HEK293T (cell line): ENCODE results near the gene INHBE.

Experiments
- CTCF ChIA-PET: fragments of 350-600 bp; formaldehyde crosslinking; extraction: SDS; loops from one replicate; lab custom pipeline; 2021; ENCODE audit warnings: antibody characterized with exemption, inconsistent platforms; lab: Yijun Ruan, JAX
- POLR2A ChIA-PET: fragments of 350-600 bp; formaldehyde crosslinking; extraction: SDS; loops from one replicate; lab custom pipeline; 2020; ENCODE audit warnings: antibody characterized with exemption, inconsistent platforms; lab: Yijun Ruan, JAX
- DNase-seq: peaks from one replicate; pipeline ENCODE4 v3.0.0; 2012; ENCODE audit warnings: mixed read lengths; ENCODE audit errors: extremely low spot score
- ARNT ChIP-seq: fragments of 450-650 bp; IDR thresholded peaks from 2 replicates; pipeline ENCODE4 v1.6.1; 2017; ENCODE audit warnings: mild to moderate bottlenecking
- BHLHE40 ChIP-seq: fragments of 450-650 bp; IDR thresholded peaks from 2 replicates; pipeline ENCODE4 v1.6.1; 2016; ENCODE audit warnings: mild to moderate bottlenecking, moderate library complexity, borderline replicate concordance
- CTBP1 ChIP-seq: fragments of 450-650 bp; IDR thresholded peaks from 2 replicates; pipeline ENCODE4 v1.6.1; 2016; ENCODE audit warnings: borderline replicate concordance
- ELF4 ChIP-seq: fragments of 450-650 bp; IDR thresholded peaks from 2 replicates; pipeline ENCODE4 v1.6.1; 2017; ENCODE audit warnings: antibody characterized with exemption
- FOXA1 ChIP-seq: fragments of 450-650 bp; IDR thresholded peaks from 2 replicates; pipeline ENCODE4 v1.6.1; 2016; ENCODE audit warnings: mild to moderate bottlenecking
- FOXK2 ChIP-seq: fragments of 450-650 bp; IDR thresholded peaks from 2 replicates; pipeline ENCODE4 v1.6.1; 2016; ENCODE audit warnings: mild to moderate bottlenecking
- FOXM1 ChIP-seq: fragments of 450-650 bp; IDR thresholded peaks from 2 replicates; pipeline ENCODE4 v1.6.1; 2017; ENCODE audit warnings: mild to moderate bottlenecking, borderline replicate concordance
- HDGF ChIP-seq: fragments of 450-650 bp; IDR thresholded peaks from 2 replicates; pipeline ENCODE4 v1.6.1; 2017; ENCODE audit warnings: antibody characterized with exemption, borderline replicate concordance
- L3MBTL2 ChIP-seq: fragments of 450-650 bp; conservative IDR thresholded peaks from 2 replicates; pipeline ENCODE4 v1.6.1; 2016; ENCODE audit warnings: mild to moderate bottlenecking
- LEF1 ChIP-seq: fragments of 450-650 bp; IDR thresholded peaks from 2 replicates; pipeline ENCODE4 v1.6.1; 2017; ENCODE audit warnings: mild to moderate bottlenecking, borderline replicate concordance
- NFRKB ChIP-seq: fragments of 450-650 bp; IDR thresholded peaks from 2 replicates; pipeline ENCODE4 v1.6.1; 2016; ENCODE audit warnings: mild to moderate bottlenecking, moderate library complexity
- PKNOX1 ChIP-seq: fragments of 450-650 bp; IDR thresholded peaks from 2 replicates; pipeline ENCODE4 v1.6.1; 2016
- SP1 ChIP-seq: fragments of 450-650 bp; IDR thresholded peaks from 2 replicates; pipeline ENCODE4 v1.6.1; 2017
- SUZ12 ChIP-seq: fragments of 450-650 bp; IDR thresholded peaks from 2 replicates; pipeline ENCODE4 v1.6.1; 2016; ENCODE audit warnings: mild to moderate bottlenecking
- TARDBP ChIP-seq: fragments of 450-650 bp; IDR thresholded peaks from 2 replicates; pipeline ENCODE4 v1.6.1; 2016
- ZNF384 ChIP-seq: fragments of 450-650 bp; IDR thresholded peaks from 2 replicates; pipeline ENCODE4 v1.6.1; 2016

INHBE gene

GRCh38 chr12:57446292-57446960 lies 8.7 kb upstream of the INHBE start:
- no peak for DNase-seq
- ChIA-PET CTCF (interaction anchor here (0.5 kb wide), 1 partner anchor 31 kb away, joined by 3 read pairs; no protein-coding TSS in a partner anchor), POLR2A (interaction anchor here (2.7 kb wide), 1 partner anchor 9 kb away, joined by 8 read pairs; the partner anchor contains the start of gene INHBE)
- TF ChIP-seq ARNT = no peak
- TF ChIP-seq NFRKB = no peak
- TF ChIP-seq ELF4 = no peak
- no peak for TF ChIP-seq ZNF384
- no peak for TF ChIP-seq FOXM1
- TF ChIP-seq TARDBP = no peak
- no peak for TF ChIP-seq L3MBTL2
- no peak for TF ChIP-seq PKNOX1
- no peak for TF ChIP-seq SP1
- no peak for TF ChIP-seq BHLHE40
- no peak for TF ChIP-seq SUZ12
- TF ChIP-seq HDGF = no peak
- TF ChIP-seq FOXA1 = no peak
- TF ChIP-seq CTBP1 = no peak
- TF ChIP-seq FOXK2 = no peak
- no peak for TF ChIP-seq LEF1

- CTCF ChIA-PET = no interaction called here
- POLR2A ChIA-PET = no interaction called here
- DNase-seq = no peak
- no peak for TF ChIP-seq ZNF384
- TF ChIP-seq ARNT = no peak
- no peak for TF ChIP-seq L3MBTL2
- TF ChIP-seq HDGF = no peak
- no peak for TF ChIP-seq NFRKB
- no peak for TF ChIP-seq ELF4
- TF ChIP-seq FOXK2 = no peak
- TF ChIP-seq FOXA1 = no peak
- TF ChIP-seq LEF1 = no peak
- TF ChIP-seq TARDBP = no peak
Measured at GRCh38 chr12:57448669-57449068, 6.4 kb upstream of the INHBE start.

GRCh38 chr12:57449375-57449774 lies 5.7 kb upstream of the INHBE start:
- ChIA-PET POLR2A (no interaction called here), CTCF (no interaction called here)
- TF ChIP-seq FOXK2 = no peak
- no peak for TF ChIP-seq ARNT
- no peak for TF ChIP-seq SP1
- TF ChIP-seq SUZ12 = no peak
- TF ChIP-seq ELF4 = no peak
- TF ChIP-seq NFRKB = no peak
- TF ChIP-seq ZNF384 = no peak
- TF ChIP-seq FOXM1 = no peak
- TF ChIP-seq BHLHE40 = no peak
- no peak for TF ChIP-seq L3MBTL2
- TF ChIP-seq LEF1 = no peak
- no peak for TF ChIP-seq CTBP1
- no peak for DNase-seq

GRCh38 chr12:57450057-57450456 lies 5.0 kb upstream of the INHBE start:
- no peak for TF ChIP-seq HDGF
- TF ChIP-seq SP1 = no peak
- TF ChIP-seq LEF1 = no peak
- no peak for TF ChIP-seq ZNF384
- TF ChIP-seq FOXA1 = no peak
- no peak for TF ChIP-seq CTBP1
- no peak for TF ChIP-seq FOXM1
- ChIA-PET POLR2A (no interaction called here), CTCF (interaction anchor here (1.0 to 1.2 kb wide), 2 partner anchors 17 to 142 kb away, joined by 3 to 5 read pairs; no protein-coding TSS in a partner anchor)
- DNase-seq = no peak

GRCh38 chr12:57451233-57451778 lies 3.8 kb upstream of the INHBE start:
- ChIA-PET POLR2A (interaction anchor here (1.5 to 2.7 kb wide), 4 partner anchors 10 to 221 kb away, joined by 4 to 23 read pairs (median 6); partner anchors contain the start of gene SHMT2), CTCF (interaction anchor here (0.6 to 2.6 kb wide), 9 partner anchors 19 to 237 kb away, joined by 3 to 34 read pairs (median 5); no protein-coding TSS in a partner anchor)
- DNase-seq = no peak
- no peak for TF ChIP-seq PKNOX1
- TF ChIP-seq CTBP1 = no peak
- no peak for TF ChIP-seq NFRKB
- TF ChIP-seq TARDBP = no peak
- no peak for TF ChIP-seq BHLHE40
- TF ChIP-seq ZNF384 = no peak
- TF ChIP-seq FOXK2 = no peak
- no peak for TF ChIP-seq SP1
- no peak for TF ChIP-seq FOXA1
- TF ChIP-seq LEF1 = no peak
- TF ChIP-seq FOXM1 = no peak
- TF ChIP-seq ARNT = no peak
- TF ChIP-seq HDGF = no peak
- no peak for TF ChIP-seq ELF4
- no peak for TF ChIP-seq L3MBTL2
- TF ChIP-seq SUZ12 = no peak
